ENCODE data around the gene CAMK1G. TPM values are rescaled to one million over a fixed set of nuclear protein-coding genes. Genes with fewer than 3 reads are reported as not detected.

CAMK1G gene
- total and polyA plus RNA-seq, 8 donors, result 0.29 to 9.9 (median 8.2) TPM

- TF ChIP-seq, protein P1, sequence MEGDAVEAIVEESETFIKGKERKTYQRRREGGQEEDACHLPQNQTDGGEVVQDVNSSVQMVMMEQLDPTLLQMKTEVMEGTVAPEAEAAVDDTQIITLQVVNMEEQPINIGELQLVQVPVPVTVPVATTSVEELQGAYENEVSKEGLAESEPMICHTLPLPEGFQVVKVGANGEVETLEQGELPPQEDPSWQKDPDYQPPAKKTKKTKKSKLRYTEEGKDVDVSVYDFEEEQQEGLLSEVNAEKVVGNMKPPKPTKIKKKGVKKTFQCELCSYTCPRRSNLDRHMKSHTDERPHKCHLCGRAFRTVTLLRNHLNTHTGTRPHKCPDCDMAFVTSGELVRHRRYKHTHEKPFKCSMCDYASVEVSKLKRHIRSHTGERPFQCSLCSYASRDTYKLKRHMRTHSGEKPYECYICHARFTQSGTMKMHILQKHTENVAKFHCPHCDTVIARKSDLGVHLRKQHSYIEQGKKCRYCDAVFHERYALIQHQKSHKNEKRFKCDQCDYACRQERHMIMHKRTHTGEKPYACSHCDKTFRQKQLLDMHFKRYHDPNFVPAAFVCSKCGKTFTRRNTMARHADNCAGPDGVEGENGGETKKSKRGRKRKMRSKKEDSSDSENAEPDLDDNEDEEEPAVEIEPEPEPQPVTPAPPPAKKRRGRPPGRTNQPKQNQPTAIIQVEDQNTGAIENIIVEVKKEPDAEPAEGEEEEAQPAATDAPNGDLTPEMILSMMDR (IDR thresholded peaks at IDR 0.05), result no peak
- intact Hi-C loops (cut with DNase I), result no loop called here
- no peak for ATAC-seq
Observed at GRCh38 chr1:209609791-209610630, 26.5 kb downstream of the CAMK1G start.

GRCh38 chr1:209610631-209610905, 27.1 kb downstream of the CAMK1G start:
- Histone ChIP-seq H3K4me1 (peaks cover 0 to 2% of the 10 kb centered on the region in 2 donors), H3K27me3 (no peaks in the 10 kb centered on the region), H3K4me3 (no peak overlapping the region), H3K9me3 (no peaks in the 10 kb centered on the region), H3K36me3 (peaks cover 0 to 15% of the 10 kb centered on the region in 2 donors), H3K27ac (no peak overlapping the region)
- TF ChIP-seq, protein P1 (IDR thresholded peaks at IDR 0.05), result no peak
- DNase-seq (no peak), ATAC-seq (no peak)
- intact Hi-C loops (cut with DNase I), result no loop called here

More at GRCh38 chr1:209609791-209610630, 26.5 kb downstream of the CAMK1G start:
- H3K4me3 ChIP-seq, result no peak overlapping the region
- peaks cover 0 to 10% of the 10 kb centered on the region in 2 donors for H3K36me3 ChIP-seq
- H3K27ac ChIP-seq, result no peak overlapping the region
- DNase-seq, result no peak
- H3K4me1 ChIP-seq, result peaks cover 0 to 6% of the 10 kb centered on the region in 2 donors
- H3K27me3 ChIP-seq, result no peaks in the 10 kb centered on the region
- H3K9me3 ChIP-seq, result no peaks in the 10 kb centered on the region

- ATAC-seq, result no peak
- Histone ChIP-seq H3K27me3 (no peaks in the 10 kb centered on the region), H3K4me3 (no peak overlapping the region), H3K9me3 (no peaks in the 10 kb centered on the region), H3K27ac (no peak overlapping the region), H3K4me1 (peaks cover 0 to 2% of the 10 kb centered on the region in 2 donors), H3K36me3 (peaks cover 0 to 28% of the 10 kb centered on the region in 2 donors)
- DNase-seq, result no peak
- intact Hi-C loops (cut with DNase I), result no loop called here
- TF ChIP-seq, protein P1 (IDR thresholded peaks at IDR 0.05), result no peak
Observed at GRCh38 chr1:209611771-209612570, 28.5 kb downstream of the CAMK1G start.

- DNase-seq (no peak), ATAC-seq (no peak)
- TF ChIP-seq, protein P1 (IDR thresholded peaks at IDR 0.05), result no peak
- Histone ChIP-seq H3K9me3 (no peaks in the 10 kb centered on the region), H3K36me3 (peaks cover 0 to 37% of the 10 kb centered on the region in 2 donors), H3K4me3 (no peak overlapping the region), H3K4me1 (no peaks in the 10 kb centered on the region), H3K27me3 (no peaks in the 10 kb centered on the region), H3K27ac (no peak overlapping the region)
- intact Hi-C loops (cut with DNase I), result no loop called here
Observed at GRCh38 chr1:209612646-209613399, 29.3 kb downstream of the CAMK1G start.
